HG02840 (cell line): ENCODE results near the gene ZNF195.
A peak's percentile ranks its signal among the peaks of the same experiment; 100 is the strongest.
"Not testable (repeated sequence)": the region's sequence is repeated elsewhere in the genome, so short reads cannot be mapped to it uniquely, and the experiment has no call there.

Experiments
- ATAC-seq: cut with Tn5 transposase; IDR thresholded peaks from one replicate; pipeline ENCODE4 v1.9.1; 2021; ENCODE audit warnings: mild to moderate bottlenecking, moderate library complexity, moderate number of reproducible peaks; ENCODE audit not compliant: unreplicated experiment, low FRiP score

ZNF195 gene

GRCh38 chr11:3378426-3379423 lies at the start of gene ZNF195:
Gene ZNF195 (minus strand): TSS chr11:3379146. CDS start chr11:3379040, 106 bp downstream.
- ATAC-seq = peak; percentile 99

GRCh38 chr11:3428076-3428475 lies 49.1 kb upstream of the ZNF195 start:
- not testable (repeated sequence) for ATAC-seq

- ATAC-seq = not testable (repeated sequence)
Observed at GRCh38 chr11:3426541-3426940, 47.6 kb upstream of the ZNF195 start.

- ATAC-seq = not testable (repeated sequence)
Observed at GRCh38 chr11:3423928-3424327, 45.0 kb upstream of the ZNF195 start.

- not testable (repeated sequence) for ATAC-seq
Observed at GRCh38 chr11:3423138-3423731, 44.3 kb upstream of the ZNF195 start.

GRCh38 chr11:3422380-3423137 lies 43.6 kb upstream of the ZNF195 start:
- peak; percentile 88 for ATAC-seq

- ATAC-seq = not testable (repeated sequence)
Observed at GRCh38 chr11:3421608-3422379, 42.8 kb upstream of the ZNF195 start.

- not testable (repeated sequence) for ATAC-seq
Observed at GRCh38 chr11:3420281-3421042, 41.5 kb upstream of the ZNF195 start.

- ATAC-seq = not testable (repeated sequence)
Observed at GRCh38 chr11:3419496-3419895, 40.5 kb upstream of the ZNF195 start.

GRCh38 chr11:3417047-3417446 lies 38.1 kb upstream of the ZNF195 start:
- ATAC-seq = not testable (repeated sequence)

- not testable (repeated sequence) for ATAC-seq
Observed at GRCh38 chr11:3415301-3415700, 36.4 kb upstream of the ZNF195 start.

GRCh38 chr11:3413666-3414065 lies 34.7 kb upstream of the ZNF195 start:
- ATAC-seq = not testable (repeated sequence)

- ATAC-seq = no peak
Observed at GRCh38 chr11:3412837-3413236, 33.9 kb upstream of the ZNF195 start.

GRCh38 chr11:3408722-3409121 lies 29.8 kb upstream of the ZNF195 start:
- not testable (repeated sequence) for ATAC-seq

- not testable (repeated sequence) for ATAC-seq
Observed at GRCh38 chr11:3408058-3408605, 29.2 kb upstream of the ZNF195 start.

GRCh38 chr11:3406937-3407336 lies 28.0 kb upstream of the ZNF195 start:
- not testable (repeated sequence) for ATAC-seq

- not testable (repeated sequence) for ATAC-seq
Observed at GRCh38 chr11:3406223-3406875, 27.4 kb upstream of the ZNF195 start.
